IPS-NIHi11 (cell line): ENCODE results near the gene TMPRSS11E.
"Not testable (repeated sequence)": the region's sequence is repeated elsewhere in the genome, so short reads cannot be mapped to it uniquely, and the experiment has no call there.

Experiments
- DNase-seq: peaks from one replicate; pipeline ENCODE4 v3.0.0; 2012; ENCODE audit warnings: mixed read lengths, low spot score

TMPRSS11E gene

DNA sequence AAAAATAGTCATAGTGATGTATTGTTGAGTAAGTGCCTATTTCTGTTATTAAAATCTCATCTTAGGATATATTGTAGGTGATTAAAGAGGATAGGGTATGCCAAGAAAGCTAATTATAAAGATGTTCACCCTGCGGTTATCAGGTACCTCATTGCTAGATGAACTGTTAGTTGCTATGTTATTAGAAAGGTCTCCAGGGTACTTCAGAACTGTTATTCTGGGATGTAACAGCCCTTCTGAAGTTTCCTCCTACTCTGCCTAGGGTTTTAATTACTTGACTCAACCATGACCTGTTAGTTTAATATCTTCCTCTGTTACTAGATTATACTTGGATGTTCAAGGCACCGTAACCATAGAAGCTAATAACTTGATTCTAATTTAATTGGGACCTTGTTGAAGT lies 15.4 kb downstream of the TMPRSS11E start:
- DNase-seq: no peak

DNA sequence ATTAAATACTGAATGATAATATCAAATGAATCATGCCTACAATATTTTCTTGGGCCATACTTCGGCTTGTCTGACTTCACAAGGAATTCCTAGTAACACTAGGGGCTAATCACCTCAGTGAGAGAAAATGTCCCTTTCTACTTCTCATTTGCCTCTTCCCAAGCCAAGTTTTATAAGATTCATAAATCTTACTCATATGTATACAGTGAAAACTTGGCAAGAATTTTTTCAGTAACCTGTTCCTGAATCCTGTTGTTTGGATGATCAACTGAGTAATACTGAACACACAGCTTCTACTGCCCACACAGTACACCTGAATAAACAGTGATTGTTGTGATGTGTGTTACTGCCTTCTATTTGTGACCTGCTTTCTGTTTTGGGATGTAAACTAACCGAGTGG lies 16.5 kb downstream of the TMPRSS11E start:
- no peak for DNase-seq

DNA sequence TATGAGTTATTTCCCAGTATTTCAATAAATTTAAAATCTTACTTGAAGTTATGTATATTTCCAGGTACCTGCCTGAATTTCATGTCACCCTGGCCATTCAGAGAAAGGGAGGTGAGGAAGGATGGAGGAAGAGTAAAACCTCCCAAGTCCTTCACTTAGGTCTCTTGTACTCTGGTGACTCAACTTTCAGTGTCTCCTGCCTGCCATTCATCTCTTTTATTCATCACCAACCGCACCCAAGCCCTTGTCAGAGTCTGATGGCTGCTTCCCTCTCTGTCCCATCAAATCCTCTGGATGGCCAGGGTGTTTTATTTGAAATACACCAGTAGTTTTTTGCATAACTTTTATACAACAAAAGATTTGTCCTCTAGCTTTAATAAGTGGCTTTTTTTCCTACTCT lies 17.8 kb downstream of the TMPRSS11E start:
- DNase-seq: no peak

- DNase-seq: no peak
Observed at GRCh38 chr4:68466185-68466584, 18.9 kb downstream of the TMPRSS11E start.

GRCh38 chr4:68466751-68467150 lies 19.5 kb downstream of the TMPRSS11E start:
- DNase-seq: no peak

GRCh38 chr4:68469482-68469881 lies 22.2 kb downstream of the TMPRSS11E start:
- no peak for DNase-seq

DNA sequence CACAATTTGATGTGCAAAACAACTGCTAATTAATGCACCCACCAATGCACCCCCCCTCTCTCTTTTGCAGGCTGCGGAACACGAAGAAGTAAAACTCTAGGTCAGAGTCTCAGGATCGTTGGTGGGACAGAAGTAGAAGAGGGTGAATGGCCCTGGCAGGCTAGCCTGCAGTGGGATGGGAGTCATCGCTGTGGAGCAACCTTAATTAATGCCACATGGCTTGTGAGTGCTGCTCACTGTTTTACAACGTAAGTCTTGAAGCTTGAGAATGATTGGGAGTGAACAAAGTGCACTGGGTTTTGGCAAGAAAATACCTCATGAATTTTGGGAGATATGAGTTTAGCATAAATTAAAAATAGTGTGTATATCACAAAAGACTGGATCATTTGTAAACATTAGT lies 28.9 kb downstream of the TMPRSS11E start:
- DNase-seq: no peak

DNA sequence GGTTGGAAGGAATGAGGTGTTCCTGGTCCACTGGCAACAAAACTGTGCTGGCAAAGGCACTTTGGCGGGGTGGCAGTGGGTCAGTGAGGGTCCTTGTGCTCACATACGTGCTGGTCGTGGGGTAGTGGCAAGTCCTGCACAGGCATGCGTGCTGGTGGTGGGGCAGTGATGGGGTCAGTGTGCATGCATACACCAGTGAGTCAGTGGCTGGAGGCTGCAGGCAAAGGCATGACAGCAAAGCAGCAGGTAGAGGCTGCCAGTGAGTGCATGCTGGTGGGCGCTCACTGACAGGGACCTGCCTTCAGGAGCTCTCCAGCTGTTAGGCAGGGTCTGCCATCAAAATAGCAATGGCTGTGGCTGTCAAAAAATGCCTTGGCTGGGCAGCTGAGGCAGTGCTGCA lies 42.1 kb downstream of the TMPRSS11E start:
- no peak for DNase-seq

DNA sequence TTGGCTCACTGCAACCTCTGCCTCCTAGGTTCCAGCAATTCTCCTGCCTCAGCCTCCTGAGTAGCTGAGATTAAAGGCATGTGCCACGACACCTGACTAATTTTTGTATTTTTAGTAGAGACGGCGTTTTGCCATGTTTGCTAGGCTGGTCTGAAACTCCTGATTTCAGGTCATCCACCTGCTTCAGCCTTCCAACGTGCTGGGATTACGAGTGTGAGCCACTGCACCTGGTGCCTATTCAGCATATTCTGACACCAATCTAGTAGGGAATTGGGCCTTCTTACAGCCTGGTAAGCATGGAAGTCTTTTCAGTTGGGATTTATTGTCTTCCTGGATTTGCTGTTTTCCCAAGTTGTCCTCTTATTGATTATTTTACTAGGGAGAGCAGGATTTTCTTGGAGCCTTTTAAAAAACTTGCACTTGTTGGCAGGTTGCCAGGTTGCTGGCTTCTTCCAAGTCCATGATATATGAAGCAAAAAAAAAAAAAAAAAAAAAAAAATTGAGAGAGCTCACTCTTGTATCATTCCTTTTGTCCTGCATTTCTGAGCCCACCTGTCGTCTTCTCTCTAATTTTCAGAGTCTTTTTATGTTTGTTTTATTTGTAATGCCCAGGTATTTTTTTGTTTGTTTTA lies 43.7 kb downstream of the TMPRSS11E start:
- DNase-seq: no peak

DNA sequence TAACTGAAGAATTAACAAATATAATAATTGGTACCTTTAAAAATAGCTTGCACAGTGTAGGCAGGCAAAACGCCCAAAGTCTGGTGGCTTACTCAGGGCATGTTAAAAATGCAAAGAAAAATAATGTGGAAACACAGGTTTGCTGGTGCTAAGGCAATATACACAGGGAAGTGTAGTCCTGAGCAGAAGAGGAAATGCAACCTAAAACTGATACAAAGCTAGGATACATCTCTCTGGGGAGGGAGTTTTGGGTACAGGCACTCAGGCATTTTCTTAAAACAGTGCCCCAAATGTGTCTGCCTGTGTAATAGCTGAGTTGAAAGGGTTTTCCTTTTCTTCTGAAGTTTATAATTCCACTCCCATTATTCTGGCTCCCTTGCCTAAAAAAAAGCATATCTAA lies 47.4 kb downstream of the TMPRSS11E start:
- DNase-seq: no peak

DNA sequence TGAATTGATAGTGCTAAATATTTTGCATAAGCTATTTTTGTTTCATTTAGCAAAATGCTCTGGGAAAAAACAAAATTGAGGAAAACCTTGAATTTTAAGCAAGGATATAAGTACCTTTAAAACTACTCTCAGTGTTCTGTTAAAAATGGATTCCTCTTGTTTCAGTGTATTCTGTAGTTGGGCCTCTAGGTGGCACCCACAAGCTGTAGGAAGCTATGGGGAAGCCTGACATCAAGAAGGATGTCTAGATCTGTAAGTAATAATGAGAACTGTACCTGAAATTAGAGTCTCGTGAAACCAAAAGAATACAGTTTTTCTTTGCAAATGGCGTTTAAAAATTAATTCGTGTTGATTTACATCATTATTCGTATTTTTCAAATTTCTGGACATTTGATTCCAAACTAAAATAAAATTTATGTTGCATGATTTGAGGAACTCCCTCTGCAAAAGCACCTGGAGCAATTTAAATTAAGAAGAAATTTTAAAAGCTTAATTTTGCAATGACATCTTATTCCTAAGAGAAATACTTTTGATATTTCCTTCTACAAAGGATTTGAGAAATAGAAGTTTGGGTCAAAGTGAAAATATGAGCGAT lies 51.2 kb downstream of the TMPRSS11E start:
- peak; percentile 42 for DNase-seq

- no peak for DNase-seq
Observed at GRCh38 chr4:68499021-68499420, 51.8 kb downstream of the TMPRSS11E start.

GRCh38 chr4:68503462-68503861 lies 56.2 kb downstream of the TMPRSS11E start:
- not testable (repeated sequence) for DNase-seq

DNA sequence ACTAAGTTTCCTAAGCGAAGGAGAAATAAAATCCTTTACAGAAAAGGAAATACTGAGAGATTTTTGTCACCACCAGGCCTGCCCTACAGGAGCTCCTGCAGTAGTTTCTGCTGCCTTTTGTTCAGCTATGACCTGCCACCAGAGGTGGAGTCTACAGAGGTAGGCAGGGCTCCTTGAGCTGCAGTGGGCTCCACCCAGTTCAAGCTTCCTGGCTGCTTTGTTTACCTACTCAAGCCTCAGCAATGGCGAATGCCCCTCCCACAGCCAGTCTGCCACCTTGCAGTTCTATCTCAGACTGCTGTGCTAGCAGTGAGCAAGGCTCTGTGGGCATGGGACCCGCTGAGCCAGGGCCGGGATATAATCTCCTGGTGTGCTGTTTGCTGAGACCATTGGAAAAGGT lies 57.6 kb downstream of the TMPRSS11E start:
- not testable (repeated sequence) for DNase-seq

- not testable (repeated sequence) for DNase-seq
Observed at GRCh38 chr4:68505452-68505851, 58.2 kb downstream of the TMPRSS11E start.

- DNase-seq: no peak
Observed at GRCh38 chr4:68518889-68519288, 71.6 kb downstream of the TMPRSS11E start.

GRCh38 chr4:68520985-68521384 lies 73.7 kb downstream of the TMPRSS11E start:
- no peak for DNase-seq

GRCh38 chr4:68522232-68522631 lies 75.0 kb downstream of the TMPRSS11E start:
- not testable (repeated sequence) for DNase-seq

DNA sequence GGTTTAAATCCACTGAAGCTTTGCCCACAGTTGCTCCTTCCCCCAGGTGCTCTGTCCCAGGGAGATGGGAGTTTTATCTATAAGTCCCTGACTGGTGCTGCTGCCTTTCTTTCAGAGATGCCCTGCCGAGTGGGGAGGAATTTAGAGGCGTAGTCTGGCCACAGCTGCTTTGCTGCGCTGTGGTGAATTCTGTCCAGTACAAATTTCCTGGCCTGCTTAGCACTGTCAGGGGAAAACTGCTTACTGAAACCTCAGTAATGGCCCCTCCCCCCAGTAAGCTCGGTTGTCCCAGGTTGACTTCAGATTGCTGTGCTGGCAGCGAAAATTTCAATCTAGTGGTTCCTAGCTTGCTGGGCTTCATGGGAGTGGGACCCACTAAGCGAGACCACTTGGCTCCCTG lies 88.7 kb downstream of the TMPRSS11E start:
- DNase-seq: no peak

- DNase-seq: no peak
Observed at GRCh38 chr4:68536375-68536774, 89.1 kb downstream of the TMPRSS11E start.

DNA sequence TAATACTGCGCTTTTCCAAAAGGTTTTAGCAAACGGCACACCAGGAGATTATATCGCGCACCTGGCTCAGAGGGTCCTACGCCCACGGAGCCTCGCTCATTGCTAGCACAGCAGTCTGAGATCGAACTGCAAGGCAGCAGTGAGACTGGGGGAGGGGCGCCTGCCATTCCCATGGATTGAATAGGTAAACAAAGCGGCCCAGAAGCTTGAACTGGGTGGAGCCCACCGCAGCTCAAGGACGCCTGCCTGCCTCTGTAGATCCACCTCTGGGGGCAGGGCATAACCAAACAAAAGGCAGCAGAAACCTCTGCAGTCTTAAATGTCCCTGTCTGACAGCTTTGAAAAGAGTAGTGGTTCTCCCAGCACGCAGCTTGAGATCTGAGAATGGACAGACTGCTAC lies 95.5 kb downstream of the TMPRSS11E start:
- DNase-seq: not testable (repeated sequence)
